HL-60 (cell line): Measurements from ENCODE around the gene LRRC3.

Source experiments
- GABPA ChIP-seq: IDR thresholded peaks from 2 replicates; pipeline ENCODE4 v1.6.1; 2012; ENCODE audit warnings: low read depth
- POLR2AphosphoS5 ChIP-seq: IDR thresholded peaks from 2 replicates; pipeline ENCODE4 v1.6.1; 2012; ENCODE audit warnings: low read depth
- REST ChIP-seq: IDR thresholded peaks from 2 replicates; pipeline ENCODE4 v1.6.1; 2012; ENCODE audit warnings: low read depth; ENCODE audit not compliant: insufficient replicate concordance
- TF ChIP-seq, protein P1 (sequence below): IDR thresholded peaks from one replicate; pipeline ENCODE4 v1.5.1; 2011; ENCODE audit warnings: low read length, control low read depth, inconsistent platforms; ENCODE audit not compliant: insufficient read depth

DNA sequence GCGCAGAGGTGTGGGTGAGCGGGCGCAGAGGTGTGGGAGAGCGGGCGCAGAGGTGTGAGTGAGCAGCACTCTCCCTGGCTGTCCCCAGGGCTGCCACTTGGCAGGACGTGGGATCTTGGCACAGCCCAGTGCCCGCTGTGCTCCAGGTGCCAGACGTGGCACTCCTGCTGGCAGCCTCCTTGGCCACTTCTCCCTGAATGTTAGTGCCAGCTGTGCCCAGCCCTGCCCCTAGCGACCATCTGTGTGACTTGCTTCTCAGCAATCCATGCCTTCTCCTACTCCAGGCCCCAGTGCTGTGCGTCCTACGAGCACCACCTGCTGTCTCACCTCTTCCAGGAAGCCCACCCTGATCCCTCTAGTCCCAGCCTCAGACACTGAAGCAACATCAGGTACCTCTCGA lies 54.2 kb downstream of the LRRC3 start:
- TF ChIP-seq, protein P1, sequence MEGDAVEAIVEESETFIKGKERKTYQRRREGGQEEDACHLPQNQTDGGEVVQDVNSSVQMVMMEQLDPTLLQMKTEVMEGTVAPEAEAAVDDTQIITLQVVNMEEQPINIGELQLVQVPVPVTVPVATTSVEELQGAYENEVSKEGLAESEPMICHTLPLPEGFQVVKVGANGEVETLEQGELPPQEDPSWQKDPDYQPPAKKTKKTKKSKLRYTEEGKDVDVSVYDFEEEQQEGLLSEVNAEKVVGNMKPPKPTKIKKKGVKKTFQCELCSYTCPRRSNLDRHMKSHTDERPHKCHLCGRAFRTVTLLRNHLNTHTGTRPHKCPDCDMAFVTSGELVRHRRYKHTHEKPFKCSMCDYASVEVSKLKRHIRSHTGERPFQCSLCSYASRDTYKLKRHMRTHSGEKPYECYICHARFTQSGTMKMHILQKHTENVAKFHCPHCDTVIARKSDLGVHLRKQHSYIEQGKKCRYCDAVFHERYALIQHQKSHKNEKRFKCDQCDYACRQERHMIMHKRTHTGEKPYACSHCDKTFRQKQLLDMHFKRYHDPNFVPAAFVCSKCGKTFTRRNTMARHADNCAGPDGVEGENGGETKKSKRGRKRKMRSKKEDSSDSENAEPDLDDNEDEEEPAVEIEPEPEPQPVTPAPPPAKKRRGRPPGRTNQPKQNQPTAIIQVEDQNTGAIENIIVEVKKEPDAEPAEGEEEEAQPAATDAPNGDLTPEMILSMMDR = peak; percentile 30
- TF ChIP-seq POLR2AphosphoS5 (no peak), REST (no peak), GABPA (no peak)
